Stimulated activated CD4-positive, alpha-beta T cell treated with anti-CD3 and anti-CD28 coated beads, Interleukin-15, amount 100 ng/mL, for 1 hour (primary cell): ENCODE measurements around the gene MRPL42.
"Not testable (repeated sequence)": the region's sequence is repeated elsewhere in the genome, so short reads cannot be mapped to it uniquely, and the experiment has no call there.

Source experiments
- DNase-seq, 2 donors: peaks; one replicate each; pipeline ENCODE4 v3.0.0-alpha.2; 2020; ENCODE audit warnings: low read depth in 1 of 2, low spot score in 1 of 2

MRPL42 gene

DNA sequence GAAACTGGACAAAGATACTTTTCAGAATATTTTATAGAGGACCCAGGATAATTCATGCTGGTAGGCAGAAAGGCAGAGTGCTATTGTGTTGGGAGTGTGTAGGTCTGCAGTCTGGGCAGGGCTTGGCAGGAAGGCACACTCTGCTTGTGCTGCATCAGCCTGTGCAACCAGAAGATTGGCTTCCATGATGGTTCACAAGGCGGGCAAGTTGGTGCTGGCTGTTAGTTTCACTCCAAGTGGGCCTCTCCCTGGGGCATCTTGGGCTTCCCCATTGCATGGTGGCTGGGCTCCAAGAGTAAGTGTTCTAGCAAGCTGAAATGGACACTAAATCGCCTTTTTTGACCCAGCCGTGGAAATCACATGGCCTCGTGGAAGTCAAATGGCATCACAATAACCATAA, 23.7 kb upstream of the MRPL42 start:
- no peak for DNase-seq

DNA sequence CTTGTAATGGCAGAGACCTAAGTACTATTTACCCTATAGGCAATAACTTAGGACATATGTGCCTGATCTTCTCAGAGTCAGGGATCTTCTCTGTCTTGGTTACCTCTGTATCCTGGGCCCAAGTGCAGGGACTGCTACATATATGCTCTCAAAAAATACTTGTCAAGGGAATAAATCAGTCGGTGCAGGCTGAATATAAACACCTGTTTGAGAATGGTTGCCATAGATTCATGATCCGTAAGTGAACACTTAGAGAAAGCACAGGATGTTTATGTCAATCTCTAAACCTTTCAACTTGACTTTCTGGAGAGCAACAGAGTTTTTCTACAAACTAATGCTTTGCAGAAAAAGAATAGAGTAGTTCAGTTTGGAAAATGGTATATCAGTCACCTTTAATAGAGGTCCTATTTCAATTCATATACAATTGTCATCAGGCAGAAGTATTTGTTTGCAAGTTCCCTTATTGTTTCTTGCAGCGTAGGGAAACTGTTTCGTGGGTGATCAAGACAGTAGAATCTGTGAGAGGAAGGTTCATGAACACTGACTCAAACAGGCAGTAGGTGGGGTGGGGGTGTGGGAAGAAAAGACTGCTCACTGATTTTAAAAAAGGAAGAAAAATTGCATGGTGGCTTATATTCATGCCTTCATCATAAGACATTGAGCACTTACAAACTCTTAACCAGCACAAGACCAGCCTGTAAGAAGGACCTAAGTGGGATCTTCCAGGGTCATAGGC, 19.6 kb upstream of the MRPL42 start:
- no peak for DNase-seq

DNA sequence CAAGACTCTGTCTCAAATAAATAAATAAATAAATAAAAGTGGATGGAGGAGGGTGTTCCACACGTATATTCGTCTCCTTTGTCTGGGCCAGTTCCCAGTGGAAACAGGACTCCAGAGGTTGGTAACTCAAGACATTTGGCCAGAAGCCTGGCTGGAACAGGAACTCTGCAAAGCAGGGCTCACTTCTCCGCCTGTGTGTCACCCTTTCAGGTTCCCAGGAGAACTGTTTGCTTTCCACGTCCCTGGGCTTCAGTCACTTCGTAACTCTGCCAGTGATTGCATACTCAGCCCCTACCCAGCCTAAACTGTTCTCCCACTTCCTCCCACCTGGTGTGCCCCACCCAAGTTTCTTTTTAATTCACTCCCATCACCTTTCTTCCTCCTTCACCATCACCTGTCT, 18.5 kb upstream of the MRPL42 start:
- no peak for DNase-seq

DNA sequence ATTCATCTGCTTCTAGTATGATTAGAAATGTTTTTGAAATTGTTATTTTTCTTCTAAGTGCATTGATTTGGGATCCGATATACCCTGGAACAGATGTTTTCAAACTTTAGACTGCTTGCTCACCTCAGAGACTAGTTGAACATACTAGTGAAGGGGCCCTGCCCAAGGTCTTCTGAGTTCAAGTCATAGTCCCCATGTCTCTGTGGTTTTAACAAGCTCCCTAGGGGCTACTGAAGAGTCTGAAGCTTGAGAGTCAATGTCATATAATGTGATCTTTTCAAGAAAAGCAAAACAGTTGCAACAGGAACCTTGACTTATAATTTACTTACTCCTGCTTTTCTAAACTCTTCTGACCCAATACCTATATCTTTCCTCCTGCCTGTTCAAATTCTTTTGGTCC, 18.0 kb upstream of the MRPL42 start:
- DNase-seq: no peak

DNA sequence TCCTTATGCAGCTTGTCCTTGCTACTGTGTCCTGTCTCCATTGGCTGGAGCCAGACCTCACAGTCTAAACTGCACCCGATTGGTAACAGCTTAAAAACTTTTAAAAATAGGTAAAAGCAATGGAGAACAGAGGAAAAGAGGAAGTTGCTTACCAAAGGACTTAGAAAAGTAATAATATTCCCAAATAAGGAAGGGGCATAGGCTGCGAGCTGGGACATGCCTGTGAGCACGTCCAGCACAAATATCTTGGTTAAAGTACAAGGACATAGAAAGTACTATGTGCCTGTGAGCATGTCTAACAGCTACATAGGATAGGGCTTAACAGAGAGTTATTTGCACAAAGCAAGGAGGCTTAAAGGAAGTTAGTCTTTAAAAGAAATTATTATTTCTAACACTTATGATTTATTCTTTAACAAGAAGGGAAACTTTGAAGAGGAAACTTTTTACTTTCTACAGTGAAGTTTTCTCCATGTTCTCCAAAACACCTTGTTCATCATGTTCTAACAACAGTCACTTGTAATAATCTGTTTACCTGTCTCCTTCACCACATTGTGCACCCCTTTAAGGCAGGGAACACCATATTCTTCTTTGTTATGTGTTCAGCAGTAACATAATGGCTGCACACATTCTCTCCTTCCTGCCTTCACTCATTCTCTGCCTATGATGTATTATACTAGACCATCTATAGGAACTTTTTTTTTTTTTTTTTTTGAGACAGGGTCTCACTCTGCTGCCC, 15.7 kb upstream of the MRPL42 start:
- no peak for DNase-seq

DNA sequence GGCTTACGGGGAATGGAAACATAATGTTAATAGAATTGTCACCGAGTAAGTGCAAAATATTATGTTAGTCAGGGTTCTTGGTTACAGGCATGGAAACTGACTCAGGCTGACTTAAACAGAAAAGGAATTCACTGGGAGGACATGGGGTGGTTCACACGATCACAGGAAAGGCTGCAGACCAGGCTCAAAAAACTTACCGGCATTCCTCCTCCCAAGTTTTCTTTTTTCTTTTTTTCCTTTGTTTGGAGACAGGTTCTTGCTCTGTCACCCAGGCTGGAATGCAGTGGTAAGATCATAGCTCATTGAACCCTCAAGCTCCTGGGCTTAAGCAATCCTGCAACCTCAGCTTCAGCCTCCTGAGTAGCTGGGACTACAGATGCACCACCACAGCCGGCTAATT, 13.7 kb upstream of the MRPL42 start:
- no peak for DNase-seq

DNA sequence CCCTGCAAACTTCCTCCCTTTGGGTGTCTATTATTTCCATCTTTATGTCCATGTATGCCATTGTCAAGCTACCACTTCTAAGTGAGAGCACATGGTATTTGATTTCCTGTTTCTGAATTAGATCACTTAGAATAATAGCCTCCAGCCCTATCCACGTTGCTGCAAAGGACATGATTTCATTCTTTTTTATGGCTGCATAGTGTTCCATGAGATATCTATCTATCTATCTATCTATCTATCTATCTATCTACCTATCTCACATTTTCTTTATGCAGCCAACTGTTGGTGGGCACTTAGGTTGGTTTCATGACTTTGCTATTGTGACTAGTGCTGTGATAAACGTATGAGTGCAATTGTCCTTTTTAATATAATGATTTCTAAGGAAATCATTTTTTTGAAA, 11.2 kb upstream of the MRPL42 start:
- DNase-seq: no peak

DNA sequence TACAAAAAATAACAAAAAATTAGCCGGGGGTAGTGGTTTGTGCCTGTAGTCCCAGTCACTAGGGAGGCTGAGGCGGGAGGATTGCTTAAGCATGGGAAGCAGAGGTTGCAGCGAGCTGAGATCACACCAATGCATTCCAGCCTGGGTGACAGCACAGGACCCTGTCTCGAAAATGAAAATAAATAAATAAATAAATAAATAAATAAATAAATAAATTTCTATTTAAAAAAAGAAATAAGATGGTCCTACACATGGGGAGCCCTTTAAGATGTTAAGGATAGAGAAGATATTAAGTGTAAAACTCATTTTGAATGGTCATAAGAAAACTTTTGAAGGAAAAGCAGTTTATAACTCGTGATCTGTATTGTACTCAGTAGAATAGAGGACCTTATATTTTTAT, 8.2 kb upstream of the MRPL42 start:
- no peak for DNase-seq

DNA sequence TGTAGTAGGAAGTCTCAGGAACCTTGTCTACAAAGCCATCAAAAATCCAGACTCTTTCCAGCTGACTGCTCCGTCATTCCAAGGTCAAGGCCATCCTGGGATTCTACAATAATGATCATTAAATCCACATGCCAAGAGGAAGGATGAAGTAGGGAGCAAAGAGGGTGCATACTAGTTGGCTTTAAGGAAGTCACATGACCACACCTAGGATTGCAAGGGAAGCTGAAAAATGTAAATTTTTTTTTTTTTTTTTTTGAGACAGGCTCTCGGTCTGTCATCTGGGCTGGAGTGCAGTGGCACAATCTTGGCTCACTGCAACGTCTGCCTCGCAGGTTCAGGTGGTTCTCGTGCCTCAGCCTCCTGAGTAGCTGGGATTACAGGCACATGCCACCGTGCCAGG, 7.3 kb upstream of the MRPL42 start:
- no peak for DNase-seq

DNA sequence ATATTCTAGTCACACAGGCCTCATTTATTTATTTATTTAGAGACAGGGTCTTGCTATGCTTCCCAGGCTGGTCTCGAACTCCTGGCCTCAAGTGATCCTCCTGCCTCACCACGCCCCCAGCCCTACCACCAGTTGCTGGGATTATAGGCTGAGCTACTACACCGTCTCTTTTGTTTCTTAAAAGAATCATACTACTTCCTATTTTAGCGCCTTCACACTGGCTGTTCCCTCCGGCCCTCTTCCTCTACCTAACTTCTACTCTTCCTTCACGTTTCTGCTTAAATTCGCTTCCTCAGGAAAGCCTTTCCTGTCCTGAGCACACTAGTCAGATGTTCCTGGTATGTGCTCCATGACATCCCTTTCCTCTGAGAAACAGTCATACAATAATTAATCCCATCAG, 6.4 kb upstream of the MRPL42 start:
- no peak for DNase-seq

DNA sequence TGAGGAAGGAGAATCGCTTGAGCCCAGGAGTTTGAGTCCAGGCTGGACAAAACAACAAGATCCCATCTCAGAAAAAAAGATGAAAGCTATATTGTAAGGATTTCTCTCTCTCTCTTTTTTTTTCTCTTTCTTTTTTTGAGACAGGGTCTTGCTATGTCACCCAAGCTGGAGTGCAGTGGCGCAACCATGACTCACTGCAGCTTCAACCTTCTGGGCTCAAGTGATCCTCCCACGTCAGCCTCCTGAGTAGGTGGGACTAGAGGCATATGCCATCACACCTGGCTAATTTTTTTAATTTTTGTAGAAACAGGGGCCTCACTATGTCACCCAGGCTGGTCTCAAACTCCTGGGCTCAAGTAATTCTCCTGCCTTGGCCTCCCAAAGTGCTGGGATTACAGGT, 5.8 kb upstream of the MRPL42 start:
- DNase-seq: no peak

DNA sequence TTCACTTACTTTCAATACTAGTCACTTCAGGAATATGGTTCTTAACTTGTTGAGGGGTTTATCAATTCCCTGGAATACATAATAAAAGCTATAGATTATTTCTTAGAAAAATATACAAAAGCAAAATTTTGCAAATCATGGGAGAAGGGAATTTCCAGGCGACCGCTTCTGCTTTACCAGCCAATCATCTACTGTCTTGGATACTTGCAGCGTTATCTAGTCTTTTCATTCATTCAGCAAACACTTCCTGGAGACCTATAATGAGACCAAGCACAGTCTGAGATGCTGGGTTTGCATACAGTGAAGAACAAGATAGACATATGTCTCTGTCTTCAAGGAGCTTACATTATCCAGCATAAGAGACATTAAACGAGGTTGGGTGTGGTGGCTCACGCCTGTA, 1.5 kb upstream of the MRPL42 start:
- DNase-seq: no peak

DNA sequence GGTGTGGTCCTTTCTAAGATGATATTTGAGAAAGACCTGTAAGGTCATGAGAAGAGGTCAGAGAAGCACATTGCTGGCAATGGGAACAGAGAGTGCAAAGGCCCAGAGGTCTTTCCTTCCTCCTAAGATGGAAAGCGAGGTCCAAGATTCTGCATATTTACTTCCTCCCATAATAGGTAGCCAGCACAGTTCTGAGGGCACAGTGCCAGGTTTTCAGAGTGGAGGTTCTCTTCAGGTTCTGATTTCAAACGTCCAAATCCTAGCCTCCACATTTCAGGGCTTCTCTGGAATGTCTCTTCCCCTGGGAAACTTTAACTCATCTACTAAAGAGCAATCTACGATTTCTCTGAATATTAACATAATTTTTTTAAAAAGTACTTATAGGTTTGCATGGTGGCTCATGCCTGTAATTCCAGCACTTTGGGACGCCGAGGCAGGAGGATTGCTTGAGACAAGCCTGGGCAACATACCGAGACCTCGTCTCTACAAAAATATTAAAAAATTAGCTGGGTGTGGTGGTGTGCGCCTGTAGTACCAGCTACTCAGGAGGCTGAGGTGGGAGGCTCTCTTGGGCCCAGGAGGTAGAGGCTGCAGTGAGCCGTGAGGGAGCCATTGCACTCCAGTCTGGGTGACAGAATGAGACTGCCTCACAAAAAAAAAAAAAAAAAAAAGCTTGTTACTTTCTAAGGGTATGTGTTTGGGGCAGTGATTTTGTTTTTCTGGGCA, 526 bp upstream of the MRPL42 start:
- DNase-seq: no peak

DNA sequence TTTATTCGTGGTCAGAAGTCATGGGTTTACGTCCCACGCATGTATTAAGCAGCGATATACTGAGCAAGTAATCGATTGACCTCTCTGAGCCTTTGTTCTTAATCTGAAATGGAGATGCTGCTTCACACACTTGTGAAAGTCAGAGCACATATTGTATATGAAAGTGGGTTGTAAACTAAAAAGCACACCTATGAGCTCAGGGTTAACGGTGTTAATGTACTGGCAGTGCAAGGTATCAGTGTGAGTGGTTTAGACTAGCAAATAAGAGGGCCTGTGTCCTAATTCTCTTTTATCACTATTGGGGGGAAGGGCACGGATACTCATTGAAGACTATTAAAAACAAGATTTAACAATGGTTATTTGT, 676 bp downstream of the MRPL42 start:
- DNase-seq: no peak

DNA sequence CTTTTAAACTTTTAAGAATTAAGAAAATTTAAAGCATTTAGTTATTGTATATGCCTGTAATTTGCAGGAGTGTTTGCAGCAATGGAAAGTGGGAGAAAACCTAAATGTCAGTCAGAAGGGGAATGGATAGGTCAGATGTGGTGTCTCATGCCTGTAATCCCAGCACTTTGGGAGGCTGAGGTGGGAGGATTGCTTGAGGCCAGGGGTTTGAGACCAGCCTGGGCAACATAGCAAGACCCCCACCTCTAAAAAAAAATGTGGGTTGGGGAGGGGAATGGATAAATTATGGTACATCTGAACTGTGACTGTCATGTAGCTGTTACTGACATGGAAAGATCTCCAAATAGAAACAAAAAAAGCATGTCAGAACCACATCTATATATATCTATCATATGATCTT, 2.1 kb downstream of the MRPL42 start:
- DNase-seq: no peak

DNA sequence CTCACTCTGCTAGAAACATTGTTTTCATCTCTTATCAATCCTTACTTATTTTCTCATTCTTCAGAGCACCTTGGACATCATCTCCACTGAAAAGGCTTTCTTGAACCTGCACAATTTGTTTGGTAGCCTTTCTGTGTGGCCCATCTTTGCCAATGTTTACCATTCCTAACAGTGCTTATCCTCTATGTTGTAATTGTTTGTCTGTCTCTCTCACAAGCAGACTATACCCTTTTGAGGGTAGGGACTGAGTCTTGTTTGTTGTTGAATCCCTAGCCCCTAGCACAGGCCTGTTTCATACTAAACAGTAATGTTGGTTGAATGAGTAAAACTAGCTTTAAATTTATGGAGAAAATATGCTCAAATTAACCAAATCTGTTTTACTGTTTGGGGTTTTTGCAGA, 9.2 kb downstream of the MRPL42 start:
- DNase-seq: no peak

DNA sequence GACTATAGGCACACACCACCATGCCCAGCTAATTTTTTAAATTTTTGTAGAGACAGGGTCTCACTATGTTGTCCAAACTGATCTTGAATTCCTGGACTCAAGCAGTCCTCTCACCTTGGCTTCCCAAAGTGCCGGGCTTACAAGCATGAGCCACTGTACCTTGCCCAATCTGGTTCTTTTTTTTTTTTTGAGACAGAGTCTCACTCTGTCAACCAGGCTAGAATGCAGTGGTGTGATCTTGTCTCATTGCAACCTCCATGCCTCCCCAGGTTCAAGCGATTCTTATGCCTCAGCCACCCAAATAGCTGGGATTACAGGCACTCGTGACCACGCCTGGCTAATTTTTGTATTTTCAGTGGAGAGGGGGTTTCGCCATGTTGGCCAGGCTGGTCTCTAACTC, 15.4 kb downstream of the MRPL42 start:
- DNase-seq: no peak

DNA sequence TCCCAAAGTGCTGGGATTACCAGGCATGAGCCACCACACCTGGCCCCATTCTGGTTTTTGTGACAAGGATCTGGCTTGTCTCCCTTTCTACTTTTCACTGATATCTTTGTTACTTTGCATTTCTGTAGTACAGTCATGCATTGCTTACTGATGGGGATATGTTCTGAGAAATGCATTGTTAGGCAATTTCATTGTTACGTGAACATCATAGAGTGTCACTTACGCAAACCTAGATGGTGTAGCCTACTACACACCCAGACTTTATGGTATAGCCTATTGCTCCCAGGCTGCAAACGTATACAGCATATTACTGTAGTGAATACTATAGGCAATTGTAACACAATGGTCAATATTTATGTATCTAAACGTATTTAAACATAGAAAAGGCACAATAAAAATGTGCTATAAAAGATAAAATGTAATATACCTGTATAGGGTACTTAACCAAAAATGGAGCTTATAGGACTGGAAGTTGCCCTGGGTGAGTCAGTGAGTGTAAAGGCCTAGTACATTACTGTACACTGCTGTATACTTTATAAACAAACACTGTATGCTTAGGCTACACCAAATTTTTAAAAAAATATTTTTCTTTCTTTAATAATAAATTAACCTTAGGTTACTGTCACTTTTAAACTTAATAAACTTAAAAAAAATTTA, 16.0 kb downstream of the MRPL42 start:
- DNase-seq: no peak

DNA sequence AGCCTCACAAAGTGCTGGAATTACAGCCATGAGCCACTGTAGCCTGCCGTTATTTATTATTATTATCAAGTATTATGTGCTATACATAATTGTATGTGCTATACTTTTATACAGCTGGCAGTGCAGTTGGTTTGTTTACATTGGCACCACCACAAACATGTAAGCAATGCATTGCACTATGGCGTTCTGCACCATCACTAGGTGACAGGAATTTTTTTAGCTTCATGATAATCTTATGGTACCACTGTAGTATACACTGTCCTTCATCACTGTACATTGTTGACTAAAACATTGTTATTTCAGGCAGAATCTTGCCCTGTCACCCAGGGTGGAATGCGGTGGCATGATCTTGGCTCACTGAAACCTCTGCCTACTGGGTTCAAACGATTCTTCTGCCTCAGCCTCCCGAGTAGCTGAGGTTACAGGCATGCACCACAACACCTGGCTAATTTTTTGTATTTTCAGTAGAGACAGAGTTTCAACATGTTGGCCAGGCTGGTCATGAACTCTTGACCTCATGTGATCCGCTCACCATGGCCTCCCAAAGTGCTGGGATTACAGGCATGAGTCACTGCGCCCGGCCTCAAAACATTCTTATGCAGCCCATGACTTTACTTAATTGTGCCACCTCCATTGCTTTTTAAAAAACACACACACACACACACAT, 17.1 kb downstream of the MRPL42 start:
- no peak for DNase-seq

DNA sequence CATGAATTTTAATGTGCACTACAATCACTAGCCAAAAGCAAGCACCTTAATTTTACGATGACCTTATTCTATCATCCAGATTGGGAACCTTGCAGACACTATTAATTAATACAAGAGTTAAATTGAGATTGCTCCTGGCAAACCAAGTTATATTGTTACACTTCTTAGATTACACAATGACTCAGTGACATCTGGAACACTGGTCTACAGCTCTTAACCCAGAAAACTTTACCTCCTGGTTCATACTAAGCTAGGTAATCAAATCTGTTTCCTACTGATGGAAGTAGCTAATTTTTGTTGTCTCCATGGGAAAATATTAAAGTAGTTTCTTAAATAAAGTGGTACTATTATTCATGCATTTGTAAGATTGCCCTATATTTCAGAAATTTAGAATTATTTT, 25.5 kb downstream of the MRPL42 start:
- not testable (repeated sequence) for DNase-seq

DNA sequence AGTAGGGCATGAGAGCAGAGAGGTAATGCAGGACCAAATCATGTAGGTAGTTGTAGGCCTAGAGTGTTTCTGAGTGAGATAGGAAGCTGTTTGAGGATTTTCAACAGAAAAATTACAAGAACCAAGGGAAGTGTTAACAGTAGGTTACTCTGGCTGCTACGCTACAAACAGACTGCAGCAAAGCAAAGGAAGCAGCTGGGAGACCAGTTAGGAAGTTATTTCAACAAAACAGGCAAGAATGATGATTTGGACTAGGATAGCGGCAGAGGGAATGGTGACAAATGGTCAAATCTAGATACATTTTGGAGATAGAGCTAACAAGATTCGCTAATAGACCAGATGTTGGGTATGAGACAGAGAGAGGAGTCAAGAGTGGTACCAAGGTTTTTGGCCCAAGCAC, 26.8 kb downstream of the MRPL42 start:
- no peak for DNase-seq
